Measurements from ENCODE around the gene HIP1. TPM values are rescaled to one million over a fixed set of nuclear protein-coding genes. Genes with fewer than 3 reads are reported as not detected.

HIP1 gene
- total and polyA plus RNA-seq, 9 of the 15 experiments (the other 6 are each of a cell fraction or from before 2014, with no cell fraction given): 2.4 to 13.7 (median 9.5) TPM

- TF ChIP-seq HNRNPK (IDR thresholded peaks at IDR 0.05; ENCODE audit: low read depth, low read length, poor library complexity, severe bottlenecking): no peak
- TF ChIP-seq ZNF717 (CRISPR knock-in tag; IDR thresholded peaks at IDR 0.05): 0 out of 2 replicates have a peak, but pooled peaks have one; percentile 41
- TF ChIP-seq MTA3 (IDR thresholded peaks at IDR 0.05; ENCODE audit: borderline replicate concordance): peak; percentile 44; the same call in 1 of the 2 replicates
- peak; percentile 36; the same call in 1 of the 2 replicates for TF ChIP-seq LCOR (CRISPR knock-in tag; IDR thresholded peaks at IDR 0.05)
- peak; percentile 66 for TF ChIP-seq SAP30 (IDR thresholded peaks at IDR 0.05; ENCODE audit: borderline replicate concordance, insufficient read depth, low read depth, low read length, poor library complexity, severe bottlenecking)
- TF ChIP-seq CREB1 (IDR thresholded peaks at IDR 0.05): no peak
- no peak for TF ChIP-seq CREB1 (CRISPR knock-in tag; IDR thresholded peaks at IDR 0.05)
- 0 out of 4 replicates have a peak, but pooled peaks of 1 of the 2 experiments have one; percentile 78 for TF ChIP-seq ZNF639 (CRISPR knock-in tag; conservative IDR thresholded peaks at IDR 0.05 in 1 of 2, IDR thresholded peaks at IDR 0.05 in 1 of 2)
- TF ChIP-seq PRDM10 (IDR thresholded peaks at IDR 0.05; ENCODE audit: partially characterized antibody): peak; percentile 0
- TF ChIP-seq PHB (CRISPR knock-in tag; IDR thresholded peaks at IDR 0.05): peak; percentile 90; the same call in 1 of the 2 replicates
- TF ChIP-seq KAT7 (CRISPR knock-in tag; IDR thresholded peaks at IDR 0.05; ENCODE audit: borderline replicate concordance): peak; percentile 50; the same call in 1 of the 2 replicates
- TF ChIP-seq ZNF583 (CRISPR knock-in tag; IDR thresholded peaks at IDR 0.05): peak; percentile 52; the same call in 1 of the 2 replicates
- no peak for TF ChIP-seq MAX (CRISPR knock-in tag; IDR thresholded peaks at IDR 0.05)
- peak; percentile 78; the same call in 1 of the 2 replicates for TF ChIP-seq RB1 (IDR thresholded peaks at IDR 0.05; ENCODE audit: low read depth)
- peak; percentile 47; the same call in 1 of the 2 replicates for TF ChIP-seq RBFOX2 (IDR thresholded peaks at IDR 0.05; ENCODE audit: low read depth, low read length)
- peak; percentile 17 for TF ChIP-seq ARID4B (CRISPR knock-in tag; IDR thresholded peaks at IDR 0.05)
Observed at GRCh38 chr7:75738604-75738974, at the start of gene HIP1 (continued).
